T47D (cell line): Measurements from ENCODE around the gene DPEP2NB.

ENCODE experiments used
- DNase-seq, 2 experiments: peaks; one replicate each; pipeline versions ENCODE4 v3.0.0 to v3.0.0-alpha.2; 2011 to 2012; ENCODE audit warnings: low read depth in 1 of 2, low spot score in 1 of 2
- JUND ChIP-seq: IDR thresholded peaks from 2 replicates; pipeline ENCODE4 v1.6.1; 2012; ENCODE audit warnings: low read depth
- in situ Hi-C: cut with HindIII; loops from 2 replicates; pipeline ENCODE4 v1.10.0; 2016; ENCODE audit warnings: low sequenced_read_pairs, low pct_unique_long_range_greater_than_20kb

Gene DPEP2NB, protein sequence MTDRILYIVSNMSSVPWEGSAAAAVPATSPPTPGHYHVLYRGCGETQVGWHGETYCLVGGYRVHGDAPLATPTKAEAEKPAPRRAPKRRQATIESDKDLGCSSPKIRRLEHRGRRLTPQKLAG

DNA sequence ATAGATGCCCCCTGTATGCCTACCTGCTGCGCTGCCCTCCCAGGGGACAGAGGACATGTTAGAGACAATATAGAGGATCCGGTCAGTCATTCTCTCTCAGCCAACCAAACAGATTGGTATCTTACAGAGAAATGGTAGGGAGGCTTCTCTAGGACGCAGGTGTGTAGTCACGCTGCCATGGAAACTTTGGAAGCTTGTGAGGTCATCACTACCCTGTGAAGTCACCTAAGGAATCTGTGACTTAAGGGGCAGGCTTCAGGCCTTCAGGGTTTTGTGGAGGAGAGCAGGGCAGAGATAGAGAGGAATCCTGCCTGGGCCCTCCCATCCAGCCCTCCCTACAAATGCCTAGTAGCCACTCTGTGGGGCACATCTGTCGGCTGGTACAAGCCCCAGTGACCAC is at the start of gene DPEP2NB:
TSS of gene DPEP2NB (minus strand) at position 231 of the 400 bp plus-strand sequence. CDS start at position 90, 141 bp downstream.
- no peak for DNase-seq
- in situ Hi-C loops, result no loop called here
- no peak for TF ChIP-seq JUND

DNA sequence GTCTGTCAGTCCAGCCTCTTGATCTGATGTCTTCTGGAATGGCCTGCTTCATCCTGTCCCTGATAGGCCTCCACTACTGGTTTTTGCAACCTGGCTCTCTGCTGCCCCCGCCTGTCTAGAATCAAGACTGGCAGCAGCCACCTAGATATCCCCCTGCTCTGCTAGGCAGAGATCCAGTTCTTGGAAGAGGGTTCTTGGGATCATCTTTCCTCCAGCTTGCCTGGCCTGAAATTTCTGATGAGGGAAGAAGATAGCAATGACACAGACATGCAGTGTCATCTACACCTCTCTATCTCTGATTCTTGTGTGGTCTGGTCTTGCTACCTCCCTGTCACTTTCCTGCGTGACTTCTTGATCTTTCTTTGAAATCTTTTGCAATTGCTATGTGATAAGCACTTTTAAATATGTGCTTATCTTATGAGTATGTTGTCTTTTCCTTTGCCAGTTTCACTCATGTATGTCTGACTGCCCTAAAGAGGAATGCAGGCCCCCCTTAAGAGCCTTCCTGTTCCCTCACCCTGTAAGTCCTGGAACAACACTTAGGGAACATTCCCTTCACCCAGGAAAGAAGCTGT is 49.2 kb upstream of the DPEP2NB start:
- no peak for TF ChIP-seq JUND
- in situ Hi-C loops, result no loop called here
- peak; percentile 58 to 63 for DNase-seq

DNA sequence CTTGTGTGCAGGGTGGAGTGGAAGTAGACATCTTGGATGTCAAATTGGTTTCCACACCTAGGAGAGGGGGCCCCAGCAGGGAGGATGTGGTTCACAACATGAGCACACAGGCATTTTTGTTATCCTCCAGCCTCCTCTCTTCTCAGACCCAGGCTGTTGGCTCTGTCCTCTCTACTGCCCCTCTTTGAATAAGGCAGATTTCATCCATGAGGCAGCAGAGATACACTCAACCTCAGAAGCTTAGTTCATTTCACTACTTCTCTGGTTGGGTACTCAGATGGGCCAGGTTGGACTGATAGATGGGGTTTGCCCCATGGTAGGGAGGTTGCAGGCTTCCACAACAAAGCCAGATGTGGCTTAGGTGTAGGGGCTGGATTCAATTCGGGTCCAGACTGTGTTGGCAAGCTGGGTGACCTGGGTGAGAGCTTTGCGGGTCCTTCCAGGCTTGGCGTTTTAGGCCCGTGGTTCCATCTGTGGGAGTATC is 47.2 kb upstream of the DPEP2NB start:
- in situ Hi-C loops, result no loop called here
- DNase-seq, result no peak
- no peak for TF ChIP-seq JUND

DNA sequence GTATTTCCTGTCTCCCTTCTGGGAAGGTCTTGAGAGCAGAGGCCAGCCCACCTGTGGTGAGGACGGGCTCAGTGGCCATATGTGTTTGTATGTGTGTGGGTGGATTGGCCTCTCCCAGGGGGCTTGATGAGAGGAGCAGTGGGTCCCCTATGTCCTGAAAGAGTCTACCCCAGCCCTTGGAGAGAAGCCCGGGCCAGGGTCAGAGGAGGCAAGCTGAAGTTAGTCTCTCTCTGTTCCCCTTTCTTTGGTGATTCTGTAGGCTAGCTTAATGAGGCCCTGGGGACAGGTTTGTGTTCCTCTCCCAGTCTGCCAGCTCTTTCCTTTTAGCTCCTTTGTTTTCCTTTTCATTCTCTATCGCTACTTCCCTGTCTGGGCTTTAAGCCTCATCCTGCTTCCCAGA is 45.7 kb upstream of the DPEP2NB start:
- TF ChIP-seq JUND, result no peak
- no peak for DNase-seq
- in situ Hi-C loops, result no loop called here

DNA sequence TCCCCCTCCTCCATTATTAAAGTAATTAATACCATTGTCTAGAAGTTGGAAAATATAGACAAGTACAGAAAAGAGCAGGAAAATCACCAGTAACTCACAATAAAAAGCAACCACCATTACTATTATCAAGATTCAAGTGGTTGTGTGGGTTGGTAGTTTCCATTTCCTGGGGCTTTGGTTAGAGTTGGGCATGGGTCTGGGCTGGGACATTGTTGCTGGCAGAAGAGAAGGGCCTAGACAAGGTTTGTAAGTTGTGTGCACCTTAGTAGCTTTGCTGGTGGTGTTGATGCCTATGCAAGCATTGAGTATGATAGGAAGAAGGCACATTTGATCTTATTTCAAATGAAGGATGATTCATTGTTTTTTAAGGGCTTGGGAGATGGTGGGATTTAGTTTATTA is 44.1 kb upstream of the DPEP2NB start:
- DNase-seq, result no peak
- no peak for TF ChIP-seq JUND
- in situ Hi-C loops, result no loop called here

DNA sequence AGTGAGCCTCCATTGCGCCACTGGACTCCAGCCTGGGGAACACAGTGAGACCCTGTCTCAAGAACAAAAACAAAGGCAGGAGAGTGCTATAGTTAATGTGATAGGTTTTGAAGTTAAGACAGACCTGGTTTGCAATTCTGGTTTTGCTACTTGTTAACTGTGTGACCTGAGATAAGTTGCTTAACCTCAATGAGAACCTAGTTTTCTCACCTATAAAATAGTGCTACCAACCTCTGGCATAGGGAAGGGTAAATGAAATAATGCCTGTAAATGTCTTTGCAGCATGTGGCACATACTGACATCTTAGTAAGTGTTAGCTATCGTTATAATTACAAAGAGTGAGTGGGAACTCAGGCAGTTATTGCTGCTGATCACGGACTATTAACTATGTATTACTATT is 39.7 kb upstream of the DPEP2NB start:
- in situ Hi-C loops, result no loop called here
- no peak for TF ChIP-seq JUND
- DNase-seq, result no peak

DNA sequence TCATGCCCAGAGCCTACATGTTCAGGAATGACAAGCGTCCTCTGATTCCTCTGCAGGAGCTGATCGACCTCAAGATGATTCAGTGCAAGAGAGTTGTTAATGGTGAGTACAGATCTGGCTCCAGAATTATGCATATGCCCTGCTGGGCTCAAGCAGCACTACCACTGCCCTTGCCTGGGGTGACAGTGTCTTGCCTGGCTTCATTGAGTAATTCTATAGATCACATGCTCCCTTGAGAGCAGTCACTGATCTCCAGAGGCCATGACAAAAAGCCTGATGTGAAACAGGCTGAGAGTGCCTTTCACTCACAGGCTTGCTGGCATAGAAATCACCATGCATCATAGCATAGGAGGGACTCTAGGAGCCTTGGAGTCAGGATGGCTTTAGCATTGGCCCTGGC is 33.7 kb upstream of the DPEP2NB start:
- in situ Hi-C loops, result no loop called here
- no peak for TF ChIP-seq JUND
- no peak for DNase-seq

DNA sequence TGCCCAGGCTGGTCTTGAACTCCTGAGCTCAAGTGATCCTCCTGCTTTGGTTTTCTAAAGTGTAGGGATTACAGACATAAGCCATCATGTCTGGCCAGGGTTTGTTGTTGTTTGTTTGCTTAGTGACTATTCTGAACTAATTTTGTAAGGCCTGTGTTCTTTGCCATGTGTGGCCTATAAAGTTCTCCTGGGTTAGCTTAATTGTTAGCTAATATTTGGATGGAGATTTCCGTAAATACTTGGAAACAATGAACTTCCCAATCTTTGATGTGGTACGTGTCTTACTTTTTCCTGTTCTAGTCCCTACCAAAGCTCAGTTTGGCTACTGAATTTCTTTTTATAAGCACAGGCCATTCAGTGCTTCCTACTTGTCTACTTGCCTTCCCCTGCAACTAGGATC is 32.3 kb upstream of the DPEP2NB start:
- DNase-seq, result no peak
- in situ Hi-C loops, result no loop called here
- TF ChIP-seq JUND, result no peak

DNA sequence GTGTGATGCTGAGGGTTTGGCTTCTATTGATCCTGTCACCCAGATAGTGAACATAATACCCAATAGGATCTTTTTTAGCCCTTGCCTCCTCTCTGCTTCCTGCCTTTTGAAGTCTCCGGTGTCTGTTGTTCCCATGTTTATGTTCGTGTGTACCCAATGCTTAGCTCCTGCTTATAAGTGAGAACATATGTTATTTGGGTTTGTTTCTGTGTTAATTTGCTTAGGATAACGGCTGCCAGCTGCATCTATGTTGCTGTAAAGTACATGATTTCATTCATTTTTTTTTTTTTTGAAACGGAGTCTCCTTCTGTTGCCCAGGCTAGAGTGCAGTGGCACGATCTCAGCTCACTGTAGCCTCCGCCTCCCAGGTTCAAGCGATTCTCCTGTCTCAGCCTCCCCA is 30.4 kb upstream of the DPEP2NB start:
- TF ChIP-seq JUND, result no peak
- in situ Hi-C loops, result no loop called here
- DNase-seq, result no peak

DNA sequence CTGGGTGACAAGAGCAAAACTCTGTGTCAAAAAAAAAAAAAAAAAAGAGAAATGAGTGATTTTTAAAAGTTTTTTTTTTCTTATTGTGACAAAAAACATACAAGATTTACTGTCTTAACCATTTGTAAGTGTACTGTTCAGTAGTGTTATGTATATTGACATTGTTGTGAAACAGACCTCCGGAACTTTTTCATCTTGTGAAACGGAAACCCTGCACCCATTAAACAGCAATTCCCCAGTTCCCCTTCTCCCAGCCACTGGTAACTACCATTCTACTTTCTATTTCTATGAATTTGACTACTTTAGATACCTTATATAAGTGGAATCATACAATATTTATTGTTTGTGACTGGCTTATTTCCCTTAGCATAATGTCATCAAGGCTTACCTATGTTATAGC is 26.1 kb upstream of the DPEP2NB start:
- in situ Hi-C loops, result no loop called here
- TF ChIP-seq JUND, result no peak
- DNase-seq, result no peak

DNA sequence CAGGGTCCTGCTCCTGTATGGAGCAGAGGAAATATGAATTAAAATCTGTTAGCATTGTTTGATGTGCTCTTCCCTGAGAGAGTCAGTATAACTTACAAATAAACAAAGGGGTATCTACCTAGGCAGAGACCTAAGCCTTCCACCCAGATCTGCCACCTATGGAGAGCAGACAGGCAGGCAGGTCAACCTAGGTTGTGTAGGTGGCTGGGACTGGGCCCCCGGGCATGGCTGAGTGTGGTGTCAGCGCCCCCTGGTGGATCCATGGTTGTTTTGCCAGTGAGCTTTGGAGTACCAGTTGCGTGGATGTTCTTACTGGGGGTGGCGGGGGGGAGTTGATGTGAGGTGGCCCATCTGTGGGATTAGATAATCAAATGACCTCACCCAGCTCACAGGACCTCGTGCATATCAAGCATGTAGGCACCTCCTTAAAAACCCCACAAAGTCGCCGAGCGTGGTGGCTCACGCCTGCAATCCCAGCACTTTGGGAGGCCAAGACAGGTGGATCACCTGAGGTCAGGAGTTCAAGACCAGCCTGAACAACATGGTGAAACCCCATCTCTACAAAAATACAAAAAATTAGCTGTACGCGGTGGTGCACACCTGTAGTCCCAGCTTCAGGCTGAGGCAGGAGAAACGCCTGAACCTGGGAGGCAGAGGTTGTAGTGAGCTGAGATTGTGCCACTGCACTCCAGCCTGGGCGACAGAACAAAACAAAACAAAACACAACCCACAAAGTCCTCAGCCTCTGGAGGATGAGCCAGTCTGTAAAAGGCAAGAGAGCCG is 25.0 kb upstream of the DPEP2NB start:
- DNase-seq, result peak; percentile 62 to 82
- in situ Hi-C loops, result no loop called here
- TF ChIP-seq JUND, result no peak

DNA sequence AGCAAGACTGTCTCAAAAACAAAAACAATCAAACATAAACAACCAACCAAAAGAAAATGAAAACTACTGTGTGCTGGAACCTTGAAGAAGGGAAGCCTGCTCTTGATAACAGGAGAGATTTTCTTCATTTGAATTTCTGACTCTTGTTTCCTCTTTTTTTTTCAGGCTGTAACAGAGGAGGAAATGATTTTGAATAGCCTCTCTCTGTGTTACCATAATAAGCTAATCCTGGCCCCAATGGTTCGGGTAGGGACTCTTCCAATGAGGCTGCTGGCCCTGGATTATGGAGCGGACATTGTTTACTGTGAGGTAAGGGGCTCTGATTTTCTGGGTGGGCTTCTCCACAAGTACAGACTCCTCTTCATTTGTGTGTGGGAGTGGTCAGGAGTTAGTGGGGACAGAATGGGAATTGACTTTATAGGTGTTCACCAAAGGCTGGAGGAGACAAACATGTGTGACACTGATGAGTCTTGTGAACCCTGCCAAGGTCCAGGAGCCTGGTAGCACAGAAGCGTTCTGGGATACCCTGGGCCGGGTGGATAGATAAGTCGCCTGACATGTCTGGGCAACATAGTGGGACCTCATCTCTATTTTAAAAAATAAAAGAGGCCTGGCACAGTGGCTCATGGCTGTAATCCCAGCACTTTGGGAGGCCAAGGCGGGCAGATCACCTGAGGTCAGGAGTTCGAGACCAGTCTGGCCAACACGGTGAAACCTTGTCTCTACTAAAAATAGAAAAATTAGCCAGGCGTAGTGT is 22.3 kb upstream of the DPEP2NB start:
- in situ Hi-C loops, result no loop called here
- no peak for TF ChIP-seq JUND
- DNase-seq, result no peak

DNA sequence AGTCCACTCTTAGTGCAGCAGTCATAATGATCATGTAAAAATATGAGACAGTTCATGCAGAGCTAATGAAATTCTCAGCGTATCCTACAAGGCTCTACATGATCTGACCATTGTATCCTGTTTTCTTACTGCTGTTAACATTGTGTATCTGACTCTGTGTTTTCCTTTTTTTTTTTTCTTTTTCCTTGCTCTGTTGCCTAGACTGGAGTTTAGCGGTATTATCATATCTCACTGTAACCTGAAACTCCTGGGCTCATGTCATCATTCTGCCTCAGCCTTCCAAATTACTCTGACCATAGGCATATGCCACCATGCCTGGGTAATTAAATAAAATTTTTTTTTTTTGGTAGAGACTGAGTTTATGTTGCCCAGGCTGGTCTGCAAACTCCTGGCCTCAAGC is 19.5 kb upstream of the DPEP2NB start:
- DNase-seq, result no peak
- in situ Hi-C loops, result no loop called here
- no peak for TF ChIP-seq JUND
